ENCODE results near the gene PEBP1. TPM values are rescaled to one million over a fixed set of nuclear protein-coding genes. Genes with fewer than 3 reads are reported as not detected.

Gene PEBP1
- total and polyA plus RNA-seq, 10 of the 15 experiments (the other 5 are each of a cell fraction or from before 2014, with no cell fraction given), result 79.4 to 415 (median 206) TPM

DNA sequence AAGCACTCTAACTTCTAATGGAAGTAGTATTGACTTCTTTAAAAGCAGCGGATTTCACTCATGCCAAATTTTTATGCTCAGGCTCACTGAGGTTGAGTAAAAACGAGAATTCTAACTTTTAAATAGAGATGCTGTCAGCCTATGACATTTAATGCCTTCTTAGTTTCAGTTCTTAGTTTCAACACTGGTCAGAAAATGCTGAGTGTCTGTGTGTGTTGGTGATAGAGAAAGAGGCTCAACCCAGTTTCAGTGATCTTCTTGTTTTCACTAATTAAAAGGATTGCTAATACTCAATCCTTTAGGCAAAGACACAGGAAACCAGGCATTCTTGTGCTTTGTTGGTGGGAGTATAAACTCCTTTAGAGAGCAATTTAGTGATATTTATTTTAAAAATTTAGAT, 31.0 kb downstream of the PEBP1 start:
- no peak overlapping the region for H3K4me3 ChIP-seq
- H4K20me1 ChIP-seq (ENCODE audit: control insufficient read depth, insufficient read depth), result no peaks in the 10 kb centered on the region
- POLR2A ChIA-PET, result interaction anchor here (0.6 to 1.0 kb wide), 5 partner anchors 9 to 140 kb away, joined by 3 to 6 read pairs (median 4); partner anchors contain the start of gene PEBP1
- WGBS (ENCODE audit: insufficient coverage, insufficient replicate concordance, low lambda C conversion rate, missing lambda C conversion rate), result 5% methylated on average over 2 of the region's 2 CpGs
- FAIRE-seq, result peak; percentile 98
- peak; percentile 87 for DNase-seq (ENCODE audit: low read depth, low spot score)
- no peak overlapping the region for H2AFZ ChIP-seq (ENCODE audit: control insufficient read depth, low read depth, low read length)
- H3K27me3 ChIP-seq (replicated peaks in 1 of 2; ENCODE audit: control insufficient read depth in 2 of 2, insufficient read depth in 2 of 2, low read length in 1 of 2), result no peaks in the 10 kb centered on the region
- BruUV-seq (replicated peaks), result no TSS peak
- H3K4me2 ChIP-seq (ENCODE audit: control insufficient read depth, insufficient read depth), result peak overlapping the region; percentile 75
- peak overlapping the region; percentile 79 for H3K27ac ChIP-seq (ENCODE audit: control insufficient read depth, insufficient read depth)
- H3K36me3 ChIP-seq (ENCODE audit: control insufficient read depth in 2 of 2, insufficient read depth in 2 of 2, low read length in 1 of 2), result peaks cover 10 to 24% of the 10 kb centered on the region in 2 experiments
- peaks cover 10% of the 10 kb centered on the region for H3K9me3 ChIP-seq (replicated peaks; ENCODE audit: control insufficient read depth, insufficient read depth, low read length)
- peak; percentile 99 for ATAC-seq
- peaks cover 24% of the 10 kb centered on the region for H3K4me1 ChIP-seq (ENCODE audit: control insufficient read depth, insufficient read depth, low read length)
- H3K79me2 ChIP-seq (ENCODE audit: control insufficient read depth, insufficient read depth, low read length), result no peaks in the 10 kb centered on the region
- H3K9ac ChIP-seq (ENCODE audit: control insufficient read depth, insufficient read depth, low read length), result no peak overlapping the region
- CTCF ChIA-PET, result interaction anchor here (0.6 to 6.9 kb wide), 16 partner anchors 9 to 1066 kb away, joined by 3 to 132 read pairs (median 5); partner anchors contain the start of genes SUDS3 and TAOK3
- intact Hi-C loops (cut with micrococcal nuclease; ENCODE audit: unreplicated experiment), result loop anchor here (5.0 kb wide), 2 partner anchors 135 to 210 kb away; partner anchors contain the start of gene SUDS3
- in situ Hi-C loops (cut with MboI), result no loop called here
- RAD21 ChIA-PET (ENCODE audit: unreplicated experiment), result interaction anchor here (0.7 to 7.3 kb wide), 7 partner anchors 17 to 209 kb away, joined by 3 to 72 read pairs (median 4); partner anchors contain the start of gene SUDS3
- SMC1A ChIA-PET (ENCODE audit: uncharacterized antibody, unreplicated experiment), result interaction anchor here (0.6 to 5.7 kb wide), 15 partner anchors 8 to 579 kb away, joined by 3 to 73 read pairs (median 5); partner anchors contain the start of gene SUDS3
- no peak for TF ChIP-seq TARDBP (IDR thresholded peaks at IDR 0.05; ENCODE audit: borderline replicate concordance)
- TF ChIP-seq ZNF217 (IDR thresholded peaks at IDR 0.05), result peak; percentile 94
- TF ChIP-seq NFYA (IDR thresholded peaks at IDR 0.05; ENCODE audit: borderline replicate concordance, low read depth, low read length), result no peak
- no peak for TF ChIP-seq ZNF622 (IDR thresholded peaks at IDR 0.05)
- TF ChIP-seq, protein P1, sequence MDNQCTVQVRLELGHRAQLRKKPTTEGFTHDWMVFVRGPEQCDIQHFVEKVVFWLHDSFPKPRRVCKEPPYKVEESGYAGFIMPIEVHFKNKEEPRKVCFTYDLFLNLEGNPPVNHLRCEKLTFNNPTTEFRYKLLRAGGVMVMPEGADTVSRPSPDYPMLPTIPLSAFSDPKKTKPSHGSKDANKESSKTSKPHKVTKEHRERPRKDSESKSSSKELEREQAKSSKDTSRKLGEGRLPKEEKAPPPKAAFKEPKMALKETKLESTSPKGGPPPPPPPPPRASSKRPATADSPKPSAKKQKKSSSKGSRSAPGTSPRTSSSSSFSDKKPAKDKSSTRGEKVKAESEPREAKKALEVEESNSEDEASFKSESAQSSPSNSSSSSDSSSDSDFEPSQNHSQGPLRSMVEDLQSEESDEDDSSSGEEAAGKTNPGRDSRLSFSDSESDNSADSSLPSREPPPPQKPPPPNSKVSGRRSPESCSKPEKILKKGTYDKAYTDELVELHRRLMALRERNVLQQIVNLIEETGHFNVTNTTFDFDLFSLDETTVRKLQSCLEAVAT (IDR thresholded peaks at IDR 0.05), result no peak
- TF ChIP-seq IRF4 (IDR thresholded peaks at IDR 0.05; ENCODE audit: low read depth, low read length), result peak; percentile 97
- TF ChIP-seq, protein P2, sequence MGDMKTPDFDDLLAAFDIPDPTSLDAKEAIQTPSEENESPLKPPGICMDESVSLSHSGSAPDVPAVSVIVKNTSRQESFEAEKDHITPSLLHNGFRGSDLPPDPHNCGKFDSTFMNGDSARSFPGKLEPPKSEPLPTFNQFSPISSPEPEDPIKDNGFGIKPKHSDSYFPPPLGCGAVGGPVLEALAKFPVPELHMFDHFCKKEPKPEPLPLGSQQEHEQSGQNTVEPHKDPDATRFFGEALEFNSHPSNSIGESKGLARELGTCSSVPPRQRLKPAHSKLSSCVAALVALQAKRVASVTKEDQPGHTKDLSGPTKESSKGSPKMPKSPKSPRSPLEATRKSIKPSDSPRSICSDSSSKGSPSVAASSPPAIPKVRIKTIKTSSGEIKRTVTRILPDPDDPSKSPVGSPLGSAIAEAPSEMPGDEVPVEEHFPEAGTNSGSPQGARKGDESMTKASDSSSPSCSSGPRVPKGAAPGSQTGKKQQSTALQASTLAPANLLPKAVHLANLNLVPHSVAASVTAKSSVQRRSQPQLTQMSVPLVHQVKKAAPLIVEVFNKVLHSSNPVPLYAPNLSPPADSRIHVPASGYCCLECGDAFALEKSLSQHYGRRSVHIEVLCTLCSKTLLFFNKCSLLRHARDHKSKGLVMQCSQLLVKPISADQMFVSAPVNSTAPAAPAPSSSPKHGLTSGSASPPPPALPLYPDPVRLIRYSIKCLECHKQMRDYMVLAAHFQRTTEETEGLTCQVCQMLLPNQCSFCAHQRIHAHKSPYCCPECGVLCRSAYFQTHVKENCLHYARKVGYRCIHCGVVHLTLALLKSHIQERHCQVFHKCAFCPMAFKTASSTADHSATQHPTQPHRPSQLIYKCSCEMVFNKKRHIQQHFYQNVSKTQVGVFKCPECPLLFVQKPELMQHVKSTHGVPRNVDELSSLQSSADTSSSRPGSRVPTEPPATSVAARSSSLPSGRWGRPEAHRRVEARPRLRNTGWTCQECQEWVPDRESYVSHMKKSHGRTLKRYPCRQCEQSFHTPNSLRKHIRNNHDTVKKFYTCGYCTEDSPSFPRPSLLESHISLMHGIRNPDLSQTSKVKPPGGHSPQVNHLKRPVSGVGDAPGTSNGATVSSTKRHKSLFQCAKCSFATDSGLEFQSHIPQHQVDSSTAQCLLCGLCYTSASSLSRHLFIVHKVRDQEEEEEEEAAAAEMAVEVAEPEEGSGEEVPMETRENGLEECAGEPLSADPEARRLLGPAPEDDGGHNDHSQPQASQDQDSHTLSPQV (IDR thresholded peaks at IDR 0.05), result no peak
- TF ChIP-seq BCL11A (IDR thresholded peaks at IDR 0.05; ENCODE audit: low read depth, low read length), result peak; percentile 83; the same call in 1 of the 2 replicates
- peak; percentile 93 for TF ChIP-seq ATF7 (IDR thresholded peaks at IDR 0.05; ENCODE audit: low read depth)
- TF ChIP-seq, protein P3, sequence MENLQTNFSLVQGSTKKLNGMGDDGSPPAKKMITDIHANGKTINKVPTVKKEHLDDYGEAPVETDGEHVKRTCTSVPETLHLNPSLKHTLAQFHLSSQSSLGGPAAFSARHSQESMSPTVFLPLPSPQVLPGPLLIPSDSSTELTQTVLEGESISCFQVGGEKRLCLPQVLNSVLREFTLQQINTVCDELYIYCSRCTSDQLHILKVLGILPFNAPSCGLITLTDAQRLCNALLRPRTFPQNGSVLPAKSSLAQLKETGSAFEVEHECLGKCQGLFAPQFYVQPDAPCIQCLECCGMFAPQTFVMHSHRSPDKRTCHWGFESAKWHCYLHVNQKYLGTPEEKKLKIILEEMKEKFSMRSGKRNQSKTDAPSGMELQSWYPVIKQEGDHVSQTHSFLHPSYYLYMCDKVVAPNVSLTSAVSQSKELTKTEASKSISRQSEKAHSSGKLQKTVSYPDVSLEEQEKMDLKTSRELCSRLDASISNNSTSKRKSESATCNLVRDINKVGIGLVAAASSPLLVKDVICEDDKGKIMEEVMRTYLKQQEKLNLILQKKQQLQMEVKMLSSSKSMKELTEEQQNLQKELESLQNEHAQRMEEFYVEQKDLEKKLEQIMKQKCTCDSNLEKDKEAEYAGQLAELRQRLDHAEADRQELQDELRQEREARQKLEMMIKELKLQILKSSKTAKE (IDR thresholded peaks at IDR 0.05; ENCODE audit: low read depth, poor library complexity, severe bottlenecking), result peak; percentile 88
- peak in 1 of 2 experiments; percentile 54; a peak in 1 of 4 replicates for TF ChIP-seq ETV6 (conservative IDR thresholded peaks at IDR 0.05 in 1 of 2, IDR thresholded peaks at IDR 0.05 in 1 of 2; ENCODE audit: borderline replicate concordance in 1 of 2, low read depth in 1 of 2)
- TF ChIP-seq SIX5 (IDR thresholded peaks at IDR 0.05; ENCODE audit: low read depth, low read length, severe bottlenecking), result no peak
- 0 out of 2 replicates have a peak, but pooled peaks have one; percentile 55 for TF ChIP-seq RCOR1 (conservative IDR thresholded peaks at IDR 0.05; ENCODE audit: low read depth, low read length)
- TF ChIP-seq CBFB (IDR thresholded peaks at IDR 0.05; ENCODE audit: low read depth), result no peak
- peak; percentile 56; the same call in 1 of the 2 replicates for TF ChIP-seq PML (IDR thresholded peaks at IDR 0.05; ENCODE audit: low read length)
- TF ChIP-seq MTA2 (IDR thresholded peaks at IDR 0.05; ENCODE audit: low read depth), result peak; percentile 89
- no peak for TF ChIP-seq PAX8 (IDR thresholded peaks at IDR 0.05)
- peak; percentile 53; the same call in 1 of the 2 replicates for TF ChIP-seq ZBED1 (IDR thresholded peaks at IDR 0.05; ENCODE audit: borderline replicate concordance)

Data from GM12878 (cell line).